Spleen (tissue), 11 donors: Measurements from ENCODE around the gene TFB2M. TPM values are rescaled to one million over a fixed set of nuclear protein-coding genes. Genes with fewer than 3 reads are reported as not detected.

ENCODE experiments used
- DNase-seq: peaks from one replicate; pipeline ENCODE4 v3.0.0-alpha.2; 2020
- H3K27ac ChIP-seq, 8 donors: fragments of 200-600 bp; sonication (generic) in 7 of 8; 1 replicate in 4 of 8; 2 replicates in 4 of 8; pipeline versions ENCODE4 v1.5.0 to v1.8.0; 2016 to 2021; ENCODE audit warnings: inconsistent platforms in 4 of 8, mild to moderate bottlenecking in 4 of 8, moderate library complexity in 1 of 8
- H3K27me3 ChIP-seq, 7 donors: fragments of 200-600 bp; sonication (generic) in 6 of 7; replicated peaks in 1 of 7; 1 replicate in 4 of 7; 2 replicates in 3 of 7; pipeline versions ENCODE4 v1.5.0 to v1.8.0; 2016 to 2021; ENCODE audit warnings: inconsistent platforms in 3 of 7, mild to moderate bottlenecking in 1 of 7
- H3K36me3 ChIP-seq, 6 donors: fragments of 200-600 bp; sonication (generic) in 5 of 6; 1 replicate in 4 of 6; 2 replicates in 2 of 6; pipeline versions ENCODE4 v1.5.0 to v1.8.0; 2016 to 2021; ENCODE audit warnings: inconsistent platforms in 2 of 6
- H3K4me1 ChIP-seq, 6 donors: fragments of 200-600 bp; sonication (generic) in 5 of 6; 1 replicate in 3 of 6; 2 replicates in 3 of 6; pipeline versions ENCODE4 v1.5.0 to v1.8.0; 2016 to 2021; ENCODE audit warnings: inconsistent platforms in 3 of 6
- H3K4me3 ChIP-seq, 8 donors: fragments of 200-600 bp; sonication (generic) in 7 of 8; 1 replicate in 4 of 8; 2 replicates in 4 of 8; pipeline versions ENCODE4 v1.5.0 to v1.8.0; 2016 to 2021; ENCODE audit warnings: inconsistent platforms in 4 of 8, mild to moderate bottlenecking in 4 of 8, moderate library complexity in 2 of 8
- H3K9me3 ChIP-seq, 8 donors: fragments of 200-600 bp; sonication (generic) in 7 of 8; 1 replicate in 4 of 8; 2 replicates in 4 of 8; pipeline versions ENCODE4 v1.5.0 to v1.8.0; 2016 to 2021; ENCODE audit warnings: inconsistent platforms in 4 of 8
- POLR2A ChIP-seq, 3 donors: fragments of 450-650 bp; IDR thresholded peaks; one replicate each; pipeline ENCODE4 v1.5.1; 2017; ENCODE audit warnings: antibody characterized with exemption in 3 of 3, mild to moderate bottlenecking in 1 of 3
- POLR2AphosphoS5 ChIP-seq, 3 donors: sonication (generic); formaldehyde crosslinking; IDR thresholded peaks; one replicate each; pipeline ENCODE4 v1.5.1; 2017; ENCODE audit warnings: antibody characterized with exemption in 3 of 3
- WGBS, 5 donors: extraction: QIAGEN DNeasy Blood & Tissue Kit in 3 of 5; methylation state at CpG; one replicate each; pipeline versions ENCODE4 v1.1.5 to v1.1.7; 2013 to 2018; 5-methylcytosine and 5-hydroxymethylcytosine counted together
- intact Hi-C: fragments of 100-400 bp; cut with DNase I; formaldehyde crosslinking; loops from one replicate; pipeline ENCODE4 v1.15.0; 2023; ENCODE audit warnings: low total_unique reads
- polyA plus RNA-seq, 3 donors: library from polyadenylated mRNA; stranded (reverse); fragments of 200-250 nt; gene quantifications; one replicate each; pipeline ENCODE4 v1.2.1, GENCODE V29; 2013
- total RNA-seq, 7 donors: library from RNA; depleted of rRNA in 3 of 7; stranded (reverse); fragments of >200 nt in 3 of 7; fragmentation: NEBNext Ultra II Directional in 4 of 7; extraction: Animal tissue kit (Norgen Biotek cat#: 25700) in 4 of 7; gene quantifications; one replicate each; pipeline versions ENCODE4 v1.1.0 to v1.2.1, GENCODE V29; 2016 to 2021
- TF ChIP-seq, protein P1 (sequence below), 11 experiments: fragments of 200-600 bp in 7 of 11; fragments of 450-650 bp in 4 of 11; sonication (generic) in 4 of 11; IDR thresholded peaks in 8 of 11; conservative IDR thresholded peaks in 3 of 11; 1 replicate in 7 of 11; 2 replicates in 4 of 11; pipeline versions ENCODE4 v1.4.0 to v1.8.0; 2016 to 2021; ENCODE audit warnings: antibody characterized with exemption in 11 of 11, inconsistent platforms in 4 of 11, mild to moderate bottlenecking in 1 of 11
- donor health status: healthy with polysubstance abuse.
- donor health status: DM: no; HTN: no; CAD: no; lungs with moderate emphysema.
- donor health status: DM: no; HTN: no; CAD: no.
- donor health status: Bipolar disorder and iron deficiency.
- donor health status: healthy.
- donor health status: DM: no; HTN: no; CAD: no.
- donor health status: DM: yes; HTN: yes; CAD: no.

Gene TFB2M
- total and polyA plus RNA-seq, 10 donors = 7.2 to 11.9 (median 8.8) TPM

DNA sequence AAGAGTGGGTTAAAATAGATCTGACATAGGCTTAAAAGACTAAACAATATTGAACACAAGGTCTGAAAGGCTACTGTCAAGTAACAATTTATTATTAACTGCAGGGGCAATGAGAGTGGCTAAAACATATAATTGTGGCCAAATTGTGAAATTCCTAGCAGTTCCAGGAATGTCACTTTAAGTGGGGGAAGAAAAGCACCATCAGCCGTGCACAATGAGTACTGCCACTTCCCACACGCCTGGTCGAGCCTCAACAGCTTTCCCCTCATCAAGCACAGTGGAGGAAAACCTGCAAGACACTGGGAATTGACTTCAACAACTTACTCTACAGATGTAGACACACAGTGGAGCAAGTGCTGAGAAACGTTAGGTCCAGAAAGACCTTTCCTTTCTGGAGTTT lies 16.4 kb downstream of the TFB2M start:
- WGBS, 5 donors = 27 to 51% (median 36%) methylated on average over 4 of the region's 4 CpGs
- H3K27me3 ChIP-seq = no peaks in the 10 kb centered on the region
- no peak overlapping the region for H3K4me3 ChIP-seq
- intact Hi-C loops = no loop called here
- no peak overlapping the region for H3K27ac ChIP-seq
- H3K36me3 ChIP-seq = peaks cover 0 to 100% (median 76%) of the 10 kb centered on the region in 6 donors
- no peak for DNase-seq
- TF ChIP-seq, protein P1, sequence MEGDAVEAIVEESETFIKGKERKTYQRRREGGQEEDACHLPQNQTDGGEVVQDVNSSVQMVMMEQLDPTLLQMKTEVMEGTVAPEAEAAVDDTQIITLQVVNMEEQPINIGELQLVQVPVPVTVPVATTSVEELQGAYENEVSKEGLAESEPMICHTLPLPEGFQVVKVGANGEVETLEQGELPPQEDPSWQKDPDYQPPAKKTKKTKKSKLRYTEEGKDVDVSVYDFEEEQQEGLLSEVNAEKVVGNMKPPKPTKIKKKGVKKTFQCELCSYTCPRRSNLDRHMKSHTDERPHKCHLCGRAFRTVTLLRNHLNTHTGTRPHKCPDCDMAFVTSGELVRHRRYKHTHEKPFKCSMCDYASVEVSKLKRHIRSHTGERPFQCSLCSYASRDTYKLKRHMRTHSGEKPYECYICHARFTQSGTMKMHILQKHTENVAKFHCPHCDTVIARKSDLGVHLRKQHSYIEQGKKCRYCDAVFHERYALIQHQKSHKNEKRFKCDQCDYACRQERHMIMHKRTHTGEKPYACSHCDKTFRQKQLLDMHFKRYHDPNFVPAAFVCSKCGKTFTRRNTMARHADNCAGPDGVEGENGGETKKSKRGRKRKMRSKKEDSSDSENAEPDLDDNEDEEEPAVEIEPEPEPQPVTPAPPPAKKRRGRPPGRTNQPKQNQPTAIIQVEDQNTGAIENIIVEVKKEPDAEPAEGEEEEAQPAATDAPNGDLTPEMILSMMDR (IDR thresholded peaks at IDR 0.05 in 8 of 11, conservative IDR thresholded peaks at IDR 0.05 in 3 of 11) = no peak
- TF ChIP-seq POLR2A (IDR thresholded peaks at IDR 0.05) (no peak), POLR2AphosphoS5 (IDR thresholded peaks at IDR 0.05) (no peak)
- no peaks in the 10 kb centered on the region for H3K9me3 ChIP-seq
- H3K4me1 ChIP-seq = no peaks in the 10 kb centered on the region

DNA sequence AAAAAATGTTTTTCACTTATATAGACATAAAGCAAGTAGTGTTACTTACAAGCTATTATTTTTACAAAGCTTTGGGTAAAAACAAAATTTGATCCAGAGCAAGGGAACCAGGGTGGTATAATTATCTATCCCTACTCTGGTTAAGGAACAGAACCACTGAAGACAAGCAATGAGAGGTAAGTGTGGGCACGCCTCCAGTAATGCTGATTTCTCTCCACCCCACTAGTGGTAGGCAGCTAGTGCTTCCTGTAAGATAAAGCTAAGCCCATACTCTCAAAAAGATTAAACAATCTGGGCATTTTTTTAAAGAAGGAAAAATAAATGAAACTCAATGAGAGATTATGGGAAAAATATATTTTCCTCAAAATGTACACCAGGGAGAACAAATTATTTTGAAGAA lies 22.1 kb downstream of the TFB2M start:
- Histone ChIP-seq H3K9me3 (no peaks in the 10 kb centered on the region), H3K36me3 (peaks cover 0 to 100% (median 74%) of the 10 kb centered on the region in 6 donors), H3K4me3 (no peak overlapping the region), H3K4me1 (no peaks in the 10 kb centered on the region), H3K27me3 (no peaks in the 10 kb centered on the region), H3K27ac (no peak overlapping the region)
- DNase-seq = no peak
- intact Hi-C loops = no loop called here
- 89 to 100% (median 97%) methylated on average over 1 of the region's 1 CpG for WGBS, 5 donors
- no peak for TF ChIP-seq POLR2A (IDR thresholded peaks at IDR 0.05)
- TF ChIP-seq, protein P1 (IDR thresholded peaks at IDR 0.05 in 8 of 11, conservative IDR thresholded peaks at IDR 0.05 in 3 of 11) = no peak
- TF ChIP-seq POLR2AphosphoS5 (IDR thresholded peaks at IDR 0.05) = no peak

DNA sequence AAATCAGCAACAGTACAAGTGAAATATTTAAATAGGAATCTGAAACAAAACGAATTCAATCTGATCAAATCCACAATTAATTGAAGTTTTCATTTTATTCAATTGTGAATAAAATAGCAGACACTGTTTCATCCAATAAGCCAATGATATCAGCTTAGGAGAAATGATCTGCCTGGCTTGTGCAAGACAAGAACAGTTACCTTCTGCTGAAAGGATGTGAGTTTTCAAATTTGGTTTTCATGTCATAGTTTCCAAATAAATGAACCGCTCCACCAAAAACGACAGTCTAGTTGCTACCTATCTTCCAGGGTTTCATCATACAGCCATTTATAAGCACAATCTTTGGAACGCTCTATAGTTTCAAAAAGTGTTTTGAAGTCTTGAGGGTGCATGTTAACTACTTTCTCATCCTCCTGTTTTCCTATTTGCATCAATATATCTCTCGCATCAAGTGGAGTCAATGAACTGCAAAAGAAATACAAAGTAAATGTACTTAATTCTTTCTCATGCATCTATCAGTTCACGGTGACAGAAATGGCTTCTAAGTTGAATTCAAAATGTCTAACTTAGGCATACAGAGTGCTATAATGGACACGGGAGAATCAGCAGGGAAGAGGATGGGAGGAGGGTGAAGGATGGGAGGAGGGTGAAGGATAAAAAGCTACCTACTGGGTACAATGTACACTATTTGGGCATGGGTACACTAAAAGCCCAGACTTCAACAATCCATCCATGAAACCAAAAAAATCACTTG lies 25.1 kb downstream of the TFB2M start:
- no peak for DNase-seq
- 85 to 95% (median 93%) methylated on average over 7 of the region's 7 CpGs for WGBS, 5 donors
- TF ChIP-seq POLR2A (IDR thresholded peaks at IDR 0.05) (no peak), POLR2AphosphoS5 (IDR thresholded peaks at IDR 0.05) (no peak)
- TF ChIP-seq, protein P1 (IDR thresholded peaks at IDR 0.05 in 8 of 11, conservative IDR thresholded peaks at IDR 0.05 in 3 of 11) = no peak
- Histone ChIP-seq H3K36me3 (peaks cover 0 to 79% (median 56%) of the 10 kb centered on the region in 6 donors), H3K27me3 (no peaks in the 10 kb centered on the region), H3K27ac (no peak overlapping the region), H3K9me3 (no peaks in the 10 kb centered on the region), H3K4me3 (no peak overlapping the region), H3K4me1 (no peaks in the 10 kb centered on the region)
- intact Hi-C loops = no loop called here

DNA sequence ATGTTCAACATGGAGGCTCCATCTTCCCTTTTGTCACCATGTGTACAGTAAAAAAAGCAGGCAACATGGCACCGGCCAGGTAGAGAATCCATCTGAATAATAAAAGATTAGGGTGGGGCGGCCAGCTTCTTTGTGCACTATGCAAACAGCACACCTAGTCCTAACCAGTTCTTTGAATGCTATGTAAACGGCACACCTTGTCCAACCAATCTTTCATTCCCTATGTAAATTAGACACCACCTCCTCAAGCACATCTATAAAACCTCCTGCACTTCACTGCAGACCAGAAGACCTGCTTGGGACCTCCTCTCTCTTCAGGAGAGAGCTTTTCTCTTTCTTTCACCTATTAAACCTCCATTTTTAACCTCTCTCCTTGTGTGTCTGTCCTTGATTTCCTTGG lies 28.2 kb downstream of the TFB2M start:
- H3K27ac ChIP-seq = no peak overlapping the region
- 85 to 96% (median 94%) methylated on average over 3 of the region's 3 CpGs for WGBS, 5 donors

More for the DNA sequence above, 28.2 kb downstream of the TFB2M start:
- no peaks in the 10 kb centered on the region for H3K27me3 ChIP-seq
- H3K9me3 ChIP-seq = peaks cover 0 to 3% (median 0%) of the 10 kb centered on the region in 8 donors
- DNase-seq = no peak
- no peak for TF ChIP-seq POLR2A (IDR thresholded peaks at IDR 0.05)
- TF ChIP-seq POLR2AphosphoS5 (IDR thresholded peaks at IDR 0.05) = no peak
- TF ChIP-seq, protein P1 (IDR thresholded peaks at IDR 0.05 in 8 of 11, conservative IDR thresholded peaks at IDR 0.05 in 3 of 11) = no peak
- H3K4me1 ChIP-seq = no peaks in the 10 kb centered on the region
- H3K4me3 ChIP-seq = no peak overlapping the region
- H3K36me3 ChIP-seq = peaks cover 0 to 49% (median 33%) of the 10 kb centered on the region in 6 donors
- intact Hi-C loops = no loop called here
